GM12891 (cell line): ENCODE data around the gene C12orf75.

Experiments
- PAX5 ChIP-seq: IDR thresholded peaks from 2 replicates; pipeline ENCODE4 v1.6.1; 2011; ENCODE audit warnings: low read length, moderate library complexity, mild to moderate bottlenecking; ENCODE audit not compliant: insufficient read depth, severe bottlenecking
- POLR2A ChIP-seq: IDR thresholded peaks from 2 replicates; pipeline ENCODE4 v1.6.1; 2011; ENCODE audit warnings: low read depth, low read length, control low read depth
- POLR2AphosphoS5 ChIP-seq: IDR thresholded peaks from 2 replicates; pipeline ENCODE4 v1.6.1; 2011; ENCODE audit warnings: low read depth, low read length, control low read depth
- SPI1 ChIP-seq: IDR thresholded peaks from 2 replicates; pipeline ENCODE4 v1.6.1; 2011; ENCODE audit warnings: low read depth, low read length, control low read depth
- TAF1 ChIP-seq: IDR thresholded peaks from 2 replicates; pipeline ENCODE4 v1.6.1; 2011; ENCODE audit warnings: low read depth, low read length, control low read depth

DNA sequence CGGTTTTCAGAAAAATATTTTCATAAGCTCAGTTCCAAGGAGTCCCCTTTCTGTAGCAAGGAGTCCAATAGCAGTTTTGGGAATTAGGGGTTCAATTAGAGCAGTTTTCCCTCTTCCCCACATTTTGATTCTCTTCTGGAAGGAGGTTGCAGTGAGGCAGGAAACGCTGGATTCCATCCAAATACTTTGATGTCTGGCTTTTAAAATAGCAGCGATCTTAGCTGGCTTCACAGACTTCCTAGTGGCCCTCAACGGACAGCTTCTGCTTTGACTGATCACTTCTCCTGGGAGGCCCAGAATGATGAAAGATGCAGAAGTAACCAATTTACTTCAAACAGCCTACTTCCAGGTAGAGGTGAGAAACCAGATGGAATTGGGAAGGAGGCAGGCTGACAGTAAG lies 63.1 kb downstream of the C12orf75 start:
- TF ChIP-seq POLR2A (no peak), POLR2AphosphoS5 (no peak), TAF1 (no peak), PAX5 (no peak), SPI1 (no peak)
